NCI-H510A treated with DMSO at 0.1 percent for 48 hours (cell line): ENCODE measurements around the gene ENDOG.

Experiments used
- DNase-seq: peaks from one replicate; lab custom pipeline; 2025; lab: John Stamatoyannopoulos, UW

ENDOG gene

DNA sequence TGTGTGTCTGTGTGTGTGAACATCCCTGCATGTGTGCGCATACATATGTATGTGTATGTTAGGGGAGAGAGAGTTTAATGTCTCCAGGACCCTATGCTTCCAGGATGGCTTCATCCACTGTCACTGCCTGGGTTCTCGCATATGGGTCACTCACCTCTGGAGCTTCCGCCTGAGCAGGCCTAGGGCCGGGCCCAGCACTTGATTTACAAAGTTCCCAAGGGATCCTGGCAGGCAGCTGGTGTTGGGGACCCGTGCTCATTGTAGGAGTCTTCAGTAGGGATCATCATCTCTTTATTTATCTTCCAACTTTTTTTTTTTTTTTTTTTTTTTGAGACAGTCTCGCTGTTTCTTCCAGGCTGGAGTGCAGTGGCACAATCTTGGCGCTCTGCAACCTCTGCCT is 18.2 kb upstream of the ENDOG start:
- DNase-seq = no peak

DNA sequence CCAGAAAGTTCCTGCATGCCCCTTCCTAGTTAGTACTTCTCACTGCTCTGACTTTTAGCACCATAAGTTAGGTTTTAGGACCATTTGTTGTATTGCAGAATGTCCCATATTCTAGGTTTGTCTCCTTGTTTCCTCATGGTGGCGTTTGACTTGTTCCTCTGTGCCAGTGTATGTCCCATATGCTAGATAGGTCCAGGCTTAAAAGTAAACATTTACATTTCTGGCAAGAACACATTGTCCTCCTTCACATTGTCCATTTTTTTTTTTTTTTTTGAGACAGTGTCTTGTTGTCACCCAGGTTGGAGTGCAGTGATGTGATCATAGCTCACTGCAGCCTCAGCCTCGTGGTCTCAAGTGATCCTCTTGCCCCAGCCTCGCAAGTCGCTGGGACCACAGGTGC is 15.8 kb upstream of the ENDOG start:
- no peak for DNase-seq

DNA sequence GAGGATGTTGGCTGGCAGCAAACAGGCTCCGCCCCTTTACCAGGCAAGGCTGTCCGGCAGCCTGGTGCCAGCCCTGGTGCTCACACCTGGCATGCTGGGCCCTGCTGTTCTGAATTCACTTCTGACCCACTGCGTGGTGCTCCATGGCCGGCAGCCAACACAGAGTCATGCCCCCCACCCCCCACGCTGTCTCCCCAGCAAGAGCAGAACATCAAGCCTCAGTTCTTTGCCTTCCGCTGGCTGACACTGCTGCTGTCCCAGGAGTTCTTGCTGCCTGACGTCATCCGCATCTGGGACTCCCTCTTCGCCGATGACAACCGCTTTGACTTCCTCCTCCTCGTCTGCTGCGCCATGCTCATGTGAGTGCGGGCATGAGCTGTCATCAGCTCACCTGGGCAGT is 12.6 kb upstream of the ENDOG start:
- no peak for DNase-seq

DNA sequence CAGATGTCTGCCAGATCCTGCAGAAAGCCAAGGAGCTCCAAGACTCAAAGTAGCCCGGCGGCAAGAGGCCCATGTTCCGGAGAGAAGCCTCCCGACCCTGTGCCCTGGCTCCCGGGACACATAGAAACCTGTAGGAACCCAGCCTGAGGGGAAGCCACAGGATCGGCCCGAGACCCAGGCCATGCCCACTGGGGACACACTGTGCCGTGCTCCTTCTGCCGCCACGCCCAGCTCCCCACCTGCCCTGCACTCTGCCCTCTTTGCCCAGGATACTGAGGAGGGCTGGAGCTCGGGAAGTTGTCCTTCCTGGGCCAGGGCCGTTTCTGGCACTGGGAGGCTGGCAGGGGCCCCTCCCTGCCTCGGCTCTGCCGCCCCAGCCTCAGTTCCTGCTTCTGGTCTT is 10.5 kb upstream of the ENDOG start:
- DNase-seq = no peak

DNA sequence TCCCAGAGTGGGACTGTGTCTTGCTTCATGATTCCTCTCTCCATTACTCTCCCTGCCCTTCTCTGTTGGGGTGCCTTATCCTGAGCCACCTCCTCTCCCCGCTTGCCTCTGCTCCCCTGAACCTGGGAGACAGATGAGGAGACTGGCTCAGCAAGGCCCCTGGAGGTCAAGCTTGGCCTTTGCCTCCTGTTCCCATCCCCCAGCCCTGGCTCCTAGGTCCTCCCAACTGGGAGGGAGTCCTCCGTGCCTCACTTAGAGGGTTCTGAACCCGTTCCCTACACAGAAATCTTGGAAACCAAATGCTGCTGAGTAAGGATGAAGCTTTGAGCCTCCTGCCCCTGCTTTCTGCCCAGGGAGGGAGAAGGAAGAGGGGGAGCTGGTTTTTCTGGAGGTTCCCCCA is 9.8 kb upstream of the ENDOG start:
- no peak for DNase-seq

DNA sequence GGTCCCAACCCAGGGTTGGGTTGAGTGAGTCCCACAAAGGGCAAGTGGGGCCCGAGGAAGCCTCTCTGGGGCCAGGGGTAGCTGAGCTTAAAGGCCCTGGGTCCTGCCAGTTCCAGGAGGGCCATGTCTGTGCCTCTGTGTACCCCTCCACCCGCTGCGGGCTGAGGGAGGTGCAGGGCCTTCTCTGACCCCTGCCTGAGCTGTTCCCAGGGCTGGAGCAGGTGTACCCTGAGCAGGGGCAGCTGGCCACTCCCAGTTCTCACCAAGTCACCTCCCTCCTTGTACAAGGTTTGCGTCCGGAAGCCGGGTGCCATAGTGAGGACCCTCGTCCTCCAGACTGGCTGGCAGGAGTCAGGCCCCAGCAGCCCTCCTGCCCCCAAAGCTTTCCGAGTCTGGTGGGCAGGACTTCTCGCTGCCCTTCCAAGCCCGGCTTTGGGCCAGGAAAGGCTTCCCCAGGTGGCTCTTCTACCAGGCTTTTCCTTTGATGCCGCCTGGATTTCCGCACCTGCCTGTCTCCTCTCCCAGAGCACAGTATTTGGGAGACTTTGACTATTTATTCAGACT is 9.2 kb upstream of the ENDOG start:
- DNase-seq = no peak

DNA sequence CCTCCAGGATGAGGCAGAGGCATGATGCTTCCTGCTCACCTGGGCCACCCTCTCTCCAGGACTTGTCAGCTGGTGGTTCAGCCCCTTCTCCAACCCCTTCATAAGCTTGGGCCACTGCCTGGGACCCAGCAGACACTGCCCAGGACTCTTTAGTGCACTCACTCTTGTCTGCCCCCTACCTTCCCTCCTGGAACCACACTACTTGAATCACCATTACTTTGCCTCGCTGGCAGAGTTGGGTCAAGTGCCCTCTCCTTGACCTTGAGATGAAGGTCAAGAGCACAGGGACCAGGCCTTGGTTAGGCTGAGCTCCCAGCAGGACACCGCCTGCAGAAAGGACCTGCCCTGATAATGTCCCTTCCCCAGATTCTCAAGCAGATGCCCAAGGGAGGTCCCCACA is 8.5 kb upstream of the ENDOG start:
- DNase-seq = no peak

DNA sequence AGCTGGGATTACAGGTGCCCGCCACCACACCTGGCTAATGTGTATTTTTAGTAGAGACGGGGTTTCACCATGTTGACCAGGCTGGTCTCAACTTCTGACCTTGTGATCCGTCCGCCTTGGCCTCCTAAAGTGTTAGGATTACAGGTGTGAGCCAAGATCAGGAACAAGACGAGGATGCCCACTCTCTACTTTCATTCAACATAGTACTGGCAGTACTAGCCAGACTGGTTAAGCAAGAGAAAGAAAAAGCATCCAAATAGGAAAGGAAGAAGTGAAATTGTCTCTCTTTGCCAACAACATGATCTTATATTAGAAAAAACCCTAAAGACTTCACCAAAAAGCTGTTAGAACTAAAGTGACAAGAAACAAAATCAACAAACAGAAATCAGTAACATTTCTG is 7.4 kb upstream of the ENDOG start:
- DNase-seq = no peak

DNA sequence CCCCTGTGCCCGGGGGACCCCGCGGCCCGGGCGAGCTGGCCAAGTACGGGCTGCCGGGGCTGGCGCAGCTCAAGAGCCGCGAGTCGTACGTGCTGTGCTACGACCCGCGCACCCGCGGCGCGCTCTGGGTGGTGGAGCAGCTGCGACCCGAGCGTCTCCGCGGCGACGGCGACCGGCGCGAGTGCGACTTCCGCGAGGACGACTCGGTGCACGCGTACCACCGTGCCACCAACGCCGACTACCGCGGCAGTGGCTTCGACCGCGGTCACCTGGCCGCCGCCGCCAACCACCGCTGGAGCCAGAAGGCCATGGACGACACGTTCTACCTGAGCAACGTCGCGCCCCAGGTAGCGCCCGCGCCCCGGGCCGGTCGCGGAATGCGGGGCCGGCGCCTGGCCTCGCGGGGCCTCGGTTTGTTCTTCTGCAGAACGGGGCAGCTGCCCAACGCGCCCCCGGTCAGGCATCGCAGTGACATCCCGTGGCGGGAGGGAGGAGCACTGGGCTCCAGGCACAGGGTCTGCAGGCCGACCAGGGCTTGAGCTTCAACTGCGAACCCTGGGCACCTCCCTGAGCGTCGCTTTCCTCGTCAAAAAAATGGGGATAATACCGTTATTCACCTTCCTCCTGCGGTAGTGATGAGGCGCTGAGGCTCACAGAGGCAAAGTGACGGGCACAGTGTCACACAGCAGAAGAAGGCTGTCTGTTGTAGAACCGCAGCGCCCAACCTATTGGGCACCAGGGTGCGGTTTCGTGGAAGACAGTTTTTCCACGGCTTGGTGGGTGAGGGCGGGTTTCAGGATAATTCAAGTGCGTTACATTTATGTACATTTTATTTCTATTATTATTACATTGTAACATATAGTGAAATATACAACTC is 777 bp downstream of the ENDOG start:
- DNase-seq = no peak

DNA sequence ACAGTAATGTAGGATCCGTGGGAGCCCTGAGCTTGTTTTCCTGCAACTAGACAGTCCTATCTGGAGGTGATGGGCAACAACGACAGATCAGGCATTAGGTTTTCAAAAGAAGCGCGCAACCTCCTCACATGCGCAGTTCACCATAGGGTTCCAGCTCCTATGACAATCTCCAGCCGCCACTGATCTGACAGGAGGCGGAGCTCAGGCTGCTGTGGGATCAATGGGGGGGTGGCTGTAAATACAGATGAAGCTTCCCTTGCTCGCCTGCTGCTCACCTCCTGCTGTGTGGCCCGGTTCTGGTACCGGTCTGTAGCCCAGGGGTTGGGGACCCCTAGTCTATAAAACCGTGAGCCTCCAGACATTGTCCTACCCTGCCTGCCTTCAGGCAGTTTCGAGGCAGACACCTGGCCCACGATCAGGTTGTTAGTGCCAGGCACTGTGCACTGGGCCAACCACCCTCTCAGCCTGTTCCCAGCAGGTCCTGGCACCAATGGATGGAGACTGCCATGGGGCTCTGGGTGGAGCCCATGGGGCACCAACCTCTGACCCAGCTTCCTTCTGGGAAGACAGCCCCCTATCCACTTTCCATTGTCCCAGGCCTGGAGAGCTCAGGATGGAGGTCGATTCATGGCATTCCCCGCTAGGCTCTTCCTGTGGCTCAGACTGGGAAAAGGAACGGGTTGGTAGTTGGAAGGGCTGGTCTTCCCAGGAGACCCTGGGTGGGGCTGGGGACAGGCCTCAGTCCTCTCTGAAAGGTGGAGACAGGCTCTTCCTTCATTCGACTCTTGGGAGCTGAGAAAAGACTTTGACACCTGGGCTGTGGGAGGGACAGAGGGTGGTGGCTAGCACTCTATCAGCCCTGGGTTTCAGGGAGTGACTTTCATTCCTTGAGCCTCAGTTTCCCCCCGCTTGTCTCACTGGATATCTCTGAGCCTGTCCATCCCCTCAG is 1.7 kb downstream of the ENDOG start:
- DNase-seq = peak; percentile 79

DNA sequence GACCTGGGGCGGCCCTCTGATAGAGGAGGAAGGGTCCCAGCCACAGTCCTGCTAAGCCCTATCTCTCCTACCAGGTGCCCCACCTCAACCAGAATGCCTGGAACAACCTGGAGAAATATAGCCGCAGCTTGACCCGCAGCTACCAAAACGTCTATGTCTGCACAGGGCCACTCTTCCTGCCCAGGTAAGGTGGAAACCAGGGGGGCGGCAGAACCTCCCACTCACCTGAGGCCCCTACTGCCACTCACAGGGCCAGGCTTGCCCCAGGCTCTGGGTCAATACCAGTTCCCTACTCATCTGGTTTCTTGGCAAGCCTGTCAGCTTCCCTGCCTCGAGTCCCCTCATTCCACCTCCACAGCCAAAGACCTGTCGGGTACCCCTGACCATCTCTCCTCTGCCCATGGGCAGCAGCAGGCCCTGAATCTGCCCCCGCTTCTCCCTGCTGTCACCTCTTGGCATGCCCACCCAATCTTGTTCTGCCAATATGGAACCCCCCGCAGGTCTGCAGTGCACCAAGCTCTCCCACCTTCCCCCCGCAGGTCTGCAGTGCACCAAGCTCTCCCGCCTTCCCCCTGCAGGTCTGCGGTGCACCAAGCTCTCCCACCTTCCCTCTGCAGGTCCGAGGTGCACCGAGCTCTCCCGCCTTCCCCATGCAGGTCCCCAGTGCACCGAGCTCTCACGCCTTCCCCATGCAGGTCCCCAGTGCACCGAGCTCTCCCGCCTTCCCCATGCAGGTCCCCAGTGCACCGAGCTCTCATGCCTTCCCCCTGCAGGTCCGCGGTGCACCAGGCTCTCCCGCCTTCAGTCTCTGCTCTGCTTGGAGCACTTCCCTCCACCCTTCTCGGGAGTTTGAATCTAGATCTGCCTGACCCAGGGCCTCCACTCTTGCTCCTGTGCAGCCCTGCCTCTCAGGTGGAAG is 2.6 kb downstream of the ENDOG start:
- no peak for DNase-seq

DNA sequence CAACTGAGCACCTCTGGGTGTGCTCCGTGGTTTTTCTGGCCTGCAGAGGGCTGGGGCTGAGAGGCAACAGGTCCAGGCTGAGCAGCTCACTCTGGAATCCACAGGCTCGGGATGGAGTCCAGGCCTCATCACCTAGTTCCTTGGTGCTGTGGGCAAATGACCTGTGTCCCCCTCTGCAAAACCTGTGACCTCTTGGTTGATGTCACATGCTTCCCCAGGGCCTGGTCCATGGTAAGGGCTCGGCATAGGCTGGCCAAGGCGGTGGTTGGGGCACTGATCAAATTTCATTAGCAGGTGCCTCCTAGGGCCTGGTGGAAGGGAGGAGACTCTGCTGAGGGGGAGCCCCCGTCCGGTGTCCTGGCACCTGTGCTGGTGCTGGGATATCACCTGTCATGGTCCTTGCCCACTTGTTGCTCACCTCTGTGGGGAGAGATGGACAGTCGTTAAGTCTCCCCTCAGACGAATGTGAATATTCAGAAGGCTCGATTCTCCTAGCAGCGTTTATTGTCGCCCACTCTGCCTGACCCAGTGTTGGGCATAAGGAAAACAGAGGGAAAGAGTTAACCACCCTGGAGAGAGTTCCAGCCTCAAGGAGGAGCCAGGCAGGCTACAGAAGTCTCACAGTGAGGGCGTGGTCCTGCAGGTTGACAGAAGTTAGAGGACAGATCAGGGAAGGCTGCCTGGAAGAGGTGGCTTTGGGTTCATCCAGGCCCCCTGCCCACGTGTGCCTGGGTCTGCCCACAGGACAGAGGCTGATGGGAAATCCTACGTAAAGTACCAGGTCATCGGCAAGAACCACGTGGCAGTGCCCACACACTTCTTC is 3.5 kb downstream of the ENDOG start:
- no peak for DNase-seq

DNA sequence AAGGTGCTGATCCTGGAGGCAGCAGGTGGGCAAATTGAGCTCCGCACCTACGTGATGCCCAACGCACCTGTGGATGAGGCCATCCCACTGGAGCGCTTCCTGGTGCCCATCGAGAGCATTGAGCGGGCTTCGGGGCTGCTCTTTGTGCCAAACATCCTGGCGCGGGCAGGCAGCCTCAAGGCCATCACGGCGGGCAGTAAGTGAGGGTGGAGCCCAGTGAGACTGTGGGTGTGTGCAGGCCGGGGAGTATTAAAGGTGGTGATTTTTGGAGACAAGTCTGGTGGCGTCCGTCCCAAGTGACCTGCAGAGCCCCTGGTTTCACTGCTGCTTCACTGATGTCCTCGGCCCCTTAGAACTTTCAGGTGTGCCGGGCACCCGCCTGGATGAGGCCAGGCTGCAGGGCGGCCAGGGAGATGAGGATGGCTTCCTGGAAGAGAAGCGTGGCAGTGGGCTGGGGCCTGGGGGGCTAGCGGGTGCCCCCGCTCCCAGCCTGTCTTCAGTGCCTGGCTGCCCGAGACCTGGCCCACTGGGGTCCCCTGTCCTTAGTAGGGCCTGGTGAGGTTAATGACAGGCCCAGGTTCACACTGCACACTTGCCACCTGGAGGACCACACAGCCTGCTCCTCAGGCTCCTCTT is 4.2 kb downstream of the ENDOG start:
- DNase-seq = no peak

DNA sequence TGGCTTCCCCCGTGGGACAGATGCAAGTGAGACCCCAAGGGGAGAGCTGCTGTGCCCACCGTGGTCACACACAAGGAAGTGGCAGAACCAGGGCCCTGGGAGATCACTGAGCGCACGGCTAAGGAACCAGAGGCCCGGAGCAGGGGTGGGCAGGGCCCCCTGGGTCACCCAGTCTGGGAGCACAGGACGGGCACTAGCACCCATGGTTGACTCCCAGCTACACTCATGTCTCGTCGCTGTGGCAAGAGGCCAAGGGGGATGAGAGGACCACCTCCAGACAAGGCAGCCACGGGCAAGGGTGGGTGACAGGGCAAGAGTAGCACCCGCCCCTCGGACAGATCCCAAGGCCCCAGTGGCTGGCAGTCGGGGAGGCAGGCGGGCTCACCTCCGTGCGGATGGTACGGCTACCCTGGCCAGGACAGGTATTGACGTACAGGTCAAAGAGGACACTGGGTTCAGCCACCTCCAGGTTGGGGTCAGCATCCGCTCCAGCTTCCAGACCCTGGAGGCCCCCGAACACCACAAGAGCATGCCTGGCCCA is 5.1 kb downstream of the ENDOG start:
- DNase-seq = no peak

DNA sequence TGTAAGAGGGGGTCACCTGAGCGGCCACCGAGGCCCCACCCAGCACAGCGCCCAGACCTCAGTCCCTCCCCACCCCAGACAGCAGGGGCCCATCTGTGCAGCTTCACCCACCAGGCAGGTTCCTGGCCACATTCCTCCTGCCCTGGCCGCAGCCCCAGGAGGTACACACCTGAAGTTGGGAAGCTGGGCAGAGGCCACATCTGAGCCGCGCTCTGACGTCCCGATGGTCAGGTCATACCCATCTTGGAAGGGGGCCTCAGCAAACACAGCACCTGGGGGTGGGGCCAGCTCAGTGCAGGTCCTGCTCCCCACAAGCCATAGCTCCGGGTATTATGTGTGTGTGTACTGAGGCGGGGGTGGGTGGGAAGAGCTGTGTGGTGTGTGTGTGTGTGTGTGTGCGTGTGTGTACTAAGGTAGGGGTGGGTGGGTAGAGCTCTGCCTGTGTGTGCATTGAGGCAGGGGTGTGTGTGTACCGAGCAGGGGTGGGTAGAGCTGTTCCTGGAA is 5.7 kb downstream of the ENDOG start:
- DNase-seq = no peak

DNA sequence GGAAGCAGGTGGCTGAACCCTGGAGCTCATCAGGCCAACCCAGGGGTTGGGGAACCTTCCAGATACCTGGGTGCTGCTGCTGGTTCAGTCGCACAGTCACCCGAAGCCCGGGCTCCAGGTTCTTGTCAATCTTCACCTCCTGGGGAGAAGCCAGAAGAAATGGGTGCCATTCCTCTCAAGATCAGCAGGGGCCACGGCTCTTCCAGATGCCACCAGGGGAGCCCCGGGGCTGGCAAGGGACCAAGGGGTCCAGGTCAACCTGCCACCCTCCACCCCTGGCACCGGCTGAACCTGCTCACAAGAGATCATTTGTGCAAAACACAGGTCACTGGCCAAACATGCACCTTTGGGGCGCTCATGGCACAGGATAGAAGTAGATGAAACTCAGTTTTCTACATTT is 6.6 kb downstream of the ENDOG start:
- no peak for DNase-seq

DNA sequence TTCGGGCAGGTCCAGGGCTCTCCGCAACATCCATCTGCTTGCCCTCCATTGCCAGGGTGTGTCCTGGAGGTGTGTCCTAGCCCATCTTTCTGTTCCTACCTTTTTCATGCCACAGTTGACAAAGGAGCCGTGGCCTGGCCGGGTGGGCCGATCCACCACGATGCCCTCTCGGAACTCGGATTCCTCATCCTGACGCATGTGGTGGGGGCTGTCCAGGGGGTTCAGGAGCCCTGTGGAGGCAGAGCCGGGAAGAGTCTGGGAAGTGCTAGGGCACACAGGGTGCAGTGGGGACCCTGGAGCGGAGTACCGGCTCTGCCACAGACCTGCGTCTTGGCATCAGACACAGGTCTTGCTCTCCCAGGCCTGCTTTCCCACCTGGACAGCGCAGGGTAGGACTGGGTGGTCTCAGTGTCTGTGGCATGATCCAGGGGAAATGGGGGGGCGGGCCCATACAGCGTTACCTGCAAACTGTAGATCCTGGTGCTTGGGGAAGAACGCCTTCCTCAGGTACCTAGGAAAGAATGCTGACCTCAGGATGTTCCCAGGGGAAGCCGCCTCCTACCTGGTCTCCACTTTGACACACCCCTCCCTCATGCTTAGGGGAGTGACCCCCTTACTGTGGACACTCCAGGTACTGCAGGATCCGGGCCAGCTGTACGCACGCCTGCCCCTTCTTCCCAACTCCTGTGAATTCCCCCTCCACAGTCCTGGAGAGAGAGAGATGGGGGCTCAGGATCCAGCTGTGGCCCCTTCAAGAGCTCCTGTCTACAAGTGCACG is 7.8 kb downstream of the ENDOG start:
- no peak for DNase-seq

DNA sequence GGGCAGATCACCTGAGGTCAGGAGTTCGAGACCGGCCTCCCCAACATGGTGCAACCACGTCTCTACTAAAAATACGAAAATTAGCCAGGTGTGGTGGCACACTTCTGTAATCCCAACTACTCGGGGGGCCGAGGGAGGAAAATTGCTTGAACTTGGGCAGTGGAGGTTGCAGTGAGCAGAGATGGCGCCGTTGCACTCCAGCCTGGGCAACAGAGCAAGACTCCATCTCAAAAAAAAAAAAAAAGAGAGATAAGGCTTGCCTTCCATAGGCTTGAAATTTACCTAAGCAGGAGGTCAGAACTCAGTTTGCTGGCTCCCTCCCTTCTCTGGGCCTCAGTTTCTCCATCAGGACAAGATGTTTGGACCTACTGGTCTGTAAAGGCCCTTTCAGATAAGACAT is 10.0 kb downstream of the ENDOG start:
- DNase-seq = no peak
